GM13976 (cell line): ENCODE data around the gene OR8B4.
"Not testable (repeated sequence)": the region's sequence is repeated elsewhere in the genome, so short reads cannot be mapped to it uniquely, and the experiment has no call there.

ENCODE experiments used
- DNase-seq: peaks from one replicate; pipeline ENCODE4 v3.0.0; 2012; ENCODE audit warnings: low spot score
- CTCF ChIP-seq: IDR thresholded peaks from 2 replicates; pipeline ENCODE4 v1.5.1; 2012; ENCODE audit warnings: borderline replicate concordance, mild to moderate bottlenecking; ENCODE audit not compliant: insufficient read depth; ENCODE audit errors: extremely low read depth, missing control alignments, control extremely low read depth
- in situ Hi-C: fragments of 300-500 bp; cut with MboI; formaldehyde crosslinking; loops from one replicate; pipeline ENCODE4 v1.12.0; 2022; ENCODE audit warnings: low sequenced_read_pairs, mixed read lengths, inconsistent platforms; ENCODE audit not compliant: unreplicated experiment

OR8B4 gene

GRCh38 chr11:124463990-124464389 lies 39.3 kb upstream of the OR8B4 start:
- no peak for DNase-seq
- in situ Hi-C loops = no loop called here
- no peak for TF ChIP-seq CTCF

- no peak for DNase-seq
- TF ChIP-seq CTCF = no peak
- in situ Hi-C loops = no loop called here
These were observed 38.7 kb upstream of the OR8B4 start for GRCh38 chr11:124463324-124463723.

GRCh38 chr11:124460459-124460858 lies 35.8 kb upstream of the OR8B4 start:
- no peak for TF ChIP-seq CTCF
- DNase-seq = no peak
- in situ Hi-C loops = no loop called here

- in situ Hi-C loops, DNase-seq: not testable (repeated sequence)
These were observed 34.7 kb upstream of the OR8B4 start for GRCh38 chr11:124459379-124459778.

GRCh38 chr11:124454552-124454951 lies 29.9 kb upstream of the OR8B4 start:
- DNase-seq = no peak
- TF ChIP-seq CTCF = no peak
- in situ Hi-C loops = no loop called here

- in situ Hi-C loops = no loop called here
- no peak for DNase-seq
- TF ChIP-seq CTCF = no peak
These were observed 22.2 kb upstream of the OR8B4 start for GRCh38 chr11:124446916-124447315.

GRCh38 chr11:124445646-124446150 lies 21.0 kb upstream of the OR8B4 start, which contains the start of gene OR8B8:
TSS of gene OR8B8 (minus strand) at chr11:124445696. CDS start at chr11:124441085, 4,611 bp downstream.
- no peak for TF ChIP-seq CTCF
- DNase-seq = no peak
- in situ Hi-C loops = no loop called here

- no peak for DNase-seq
- TF ChIP-seq CTCF = no peak
- in situ Hi-C loops = no loop called here
These were observed 18.2 kb upstream of the OR8B4 start for GRCh38 chr11:124442847-124443246.
